HG02642 (cell line): ENCODE results near the gene DIPK1A.
"Not testable (repeated sequence)": the region's sequence is repeated elsewhere in the genome, so short reads cannot be mapped to it uniquely, and the experiment has no call there.

ENCODE experiments used
- ATAC-seq: cut with Tn5 transposase; IDR thresholded peaks from one replicate; pipeline ENCODE4 v1.9.1; 2021; ENCODE audit warnings: mild to moderate bottlenecking; ENCODE audit not compliant: unreplicated experiment, poor library complexity

The DIPK1A gene

GRCh38 chr1:92980732-92981647 is 19.7 kb upstream of the DIPK1A start:
- peak; percentile 62 for ATAC-seq

GRCh38 chr1:92975551-92976232 is 14.4 kb upstream of the DIPK1A start:
- peak; percentile 79 for ATAC-seq

- ATAC-seq, result not testable (repeated sequence)
Observed at GRCh38 chr1:92974112-92974511, 12.8 kb upstream of the DIPK1A start.

- ATAC-seq, result no peak
Observed at GRCh38 chr1:92973203-92973897, 12.1 kb upstream of the DIPK1A start.

- ATAC-seq, result no peak
Observed at GRCh38 chr1:92972409-92973129, 11.3 kb upstream of the DIPK1A start.

- not testable (repeated sequence) for ATAC-seq
Observed at GRCh38 chr1:92971932-92972331, 10.7 kb upstream of the DIPK1A start.

DNA sequence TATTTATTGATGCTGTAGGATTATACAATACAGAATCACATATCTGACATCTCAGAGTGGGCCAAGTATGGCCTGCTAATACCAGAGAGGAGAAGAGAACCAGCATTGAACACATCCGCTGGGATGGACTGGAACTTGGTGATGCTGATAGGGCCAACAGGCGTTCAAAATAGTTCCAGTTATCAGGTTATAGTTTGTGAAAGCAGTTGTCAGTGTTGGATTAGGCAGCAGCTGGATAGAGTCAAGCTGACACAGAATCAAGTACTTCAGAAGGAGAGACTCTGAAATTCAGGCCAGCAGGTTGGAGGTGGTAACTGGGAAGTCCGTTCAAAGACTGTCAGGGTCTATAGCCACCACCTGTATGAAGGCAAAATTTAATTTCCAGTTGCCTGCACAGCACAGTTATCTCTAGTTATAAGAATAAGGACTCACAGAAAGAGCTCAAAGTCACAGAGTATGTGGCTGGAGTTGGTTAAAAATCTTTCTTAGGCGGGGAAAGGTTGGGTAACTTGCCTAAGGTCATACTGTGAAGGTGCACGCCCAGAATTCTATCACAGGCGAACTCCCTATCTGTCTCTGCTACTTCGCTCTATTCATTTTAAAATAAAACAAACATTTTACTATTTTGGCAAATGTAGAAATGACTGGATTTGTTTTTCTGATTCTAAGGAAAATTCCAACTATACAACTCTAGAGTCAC is 9.9 kb upstream of the DIPK1A start:
- ATAC-seq, result no peak

- no peak for ATAC-seq
Observed at GRCh38 chr1:92969517-92969916, 8.3 kb upstream of the DIPK1A start.

DNA sequence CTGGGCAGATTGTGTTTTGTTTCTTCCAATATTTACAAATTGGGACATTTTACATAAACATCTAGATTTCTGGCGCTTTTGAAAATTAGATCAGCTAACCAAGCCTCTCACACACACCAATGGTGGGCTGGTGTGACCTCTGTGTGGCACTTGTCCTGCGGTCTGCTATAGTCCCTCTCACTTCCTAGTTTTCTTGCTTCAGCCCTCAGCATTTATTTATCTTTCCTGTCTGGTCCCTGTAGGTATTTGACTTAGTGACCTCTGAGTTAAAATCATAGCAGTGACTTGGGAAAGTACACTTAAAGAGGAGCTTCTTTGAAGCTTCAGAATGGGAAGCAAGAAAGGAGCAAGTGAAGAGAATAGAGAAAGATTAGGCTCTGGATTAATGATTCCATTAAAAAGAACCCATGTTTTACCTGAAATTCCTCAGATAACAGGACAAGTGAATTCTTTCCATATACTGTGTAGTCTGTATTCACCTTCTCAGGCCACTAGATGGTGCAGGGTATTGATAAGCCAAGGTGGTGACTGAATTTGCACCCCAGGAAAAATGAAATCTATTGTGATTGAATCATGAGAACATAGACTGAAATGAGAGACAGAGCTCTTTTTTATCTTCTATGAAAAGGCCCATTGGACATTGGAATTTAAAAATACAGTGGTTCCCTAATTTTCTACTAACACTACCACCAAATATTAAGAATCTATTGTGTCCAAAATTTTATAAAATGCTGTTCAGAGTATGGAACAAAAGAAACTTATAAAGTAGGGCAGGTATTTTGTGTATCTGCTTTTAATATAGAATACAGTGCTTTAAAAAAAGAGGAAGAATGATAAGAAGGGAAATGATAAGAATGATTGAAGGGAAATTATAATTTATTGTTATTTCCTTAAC is 7.1 kb upstream of the DIPK1A start:
- peak; percentile 65 for ATAC-seq

GRCh38 chr1:92964998-92965397 is 3.7 kb upstream of the DIPK1A start:
- ATAC-seq, result no peak

- no peak for ATAC-seq
Observed at GRCh38 chr1:92964316-92964715, 3.1 kb upstream of the DIPK1A start.

- ATAC-seq, result peak; percentile 58
Observed at GRCh38 chr1:92961896-92962752, 862 bp upstream of the DIPK1A start.

- ATAC-seq, result peak; percentile 35
Observed at GRCh38 chr1:92960395-92961130, 699 bp downstream of the DIPK1A start.

DNA sequence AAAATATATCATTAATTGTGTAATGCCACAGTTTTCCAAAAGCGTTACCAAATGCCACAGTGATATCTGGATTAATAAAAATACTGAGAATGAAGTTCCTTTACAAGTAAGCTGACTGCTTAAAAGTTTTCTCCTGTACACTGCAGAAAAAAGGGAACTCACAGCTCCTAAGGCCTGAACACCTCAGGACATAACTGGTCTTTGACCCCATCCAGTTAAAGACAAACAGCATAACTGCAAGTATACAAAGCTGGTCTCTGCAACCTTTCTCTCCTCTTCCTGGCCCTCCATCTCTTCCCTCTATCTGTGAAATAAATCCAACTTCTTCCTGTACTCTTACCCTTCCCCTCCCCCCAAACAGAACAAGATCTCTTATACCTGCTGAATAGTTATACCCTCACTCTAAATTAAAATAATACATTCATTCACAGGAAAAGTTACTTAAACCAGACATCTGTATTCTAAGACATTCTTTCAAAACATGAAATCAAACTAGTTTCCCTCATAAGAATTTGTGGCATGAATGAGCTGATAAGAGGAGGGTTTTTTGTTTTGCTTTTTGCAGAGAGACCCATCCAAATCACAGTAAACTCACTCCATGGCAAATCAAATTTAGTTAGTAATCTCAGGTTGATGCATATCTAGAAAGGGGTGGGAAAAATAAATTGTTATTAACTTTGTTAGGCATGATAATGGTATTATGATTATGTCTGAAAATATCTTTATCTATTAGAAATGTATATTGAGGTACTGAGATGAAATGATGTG is 2.9 kb downstream of the DIPK1A start:
- no peak for ATAC-seq

GRCh38 chr1:92957030-92957734 is 4.1 kb downstream of the DIPK1A start:
- peak; percentile 33 for ATAC-seq
